Mammary epithelial cell (primary cell): ENCODE measurements around the gene TGM1.

Experiments used
- EZH2 ChIP-seq: IDR thresholded peaks from 2 replicates; pipeline ENCODE4 v1.6.1; 2012; ENCODE audit warnings: low read length, inconsistent platforms, borderline replicate concordance
- TF ChIP-seq, protein P1 (sequence below), 2 donors: IDR thresholded peaks in 1 of 2; conservative IDR thresholded peaks in 1 of 2; 2 replicates each; pipeline ENCODE4 v1.5.1; 2011 to 2012; ENCODE audit warnings: inconsistent platforms in 2 of 2, low read length in 2 of 2, mild to moderate bottlenecking in 2 of 2, control low read depth in 1 of 2, low read depth in 1 of 2; ENCODE audit not compliant: insufficient read depth in 1 of 2; ENCODE audit errors: extremely low read depth in 1 of 2

- TF ChIP-seq, protein P1, sequence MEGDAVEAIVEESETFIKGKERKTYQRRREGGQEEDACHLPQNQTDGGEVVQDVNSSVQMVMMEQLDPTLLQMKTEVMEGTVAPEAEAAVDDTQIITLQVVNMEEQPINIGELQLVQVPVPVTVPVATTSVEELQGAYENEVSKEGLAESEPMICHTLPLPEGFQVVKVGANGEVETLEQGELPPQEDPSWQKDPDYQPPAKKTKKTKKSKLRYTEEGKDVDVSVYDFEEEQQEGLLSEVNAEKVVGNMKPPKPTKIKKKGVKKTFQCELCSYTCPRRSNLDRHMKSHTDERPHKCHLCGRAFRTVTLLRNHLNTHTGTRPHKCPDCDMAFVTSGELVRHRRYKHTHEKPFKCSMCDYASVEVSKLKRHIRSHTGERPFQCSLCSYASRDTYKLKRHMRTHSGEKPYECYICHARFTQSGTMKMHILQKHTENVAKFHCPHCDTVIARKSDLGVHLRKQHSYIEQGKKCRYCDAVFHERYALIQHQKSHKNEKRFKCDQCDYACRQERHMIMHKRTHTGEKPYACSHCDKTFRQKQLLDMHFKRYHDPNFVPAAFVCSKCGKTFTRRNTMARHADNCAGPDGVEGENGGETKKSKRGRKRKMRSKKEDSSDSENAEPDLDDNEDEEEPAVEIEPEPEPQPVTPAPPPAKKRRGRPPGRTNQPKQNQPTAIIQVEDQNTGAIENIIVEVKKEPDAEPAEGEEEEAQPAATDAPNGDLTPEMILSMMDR (conservative IDR thresholded peaks at IDR 0.05 in 1 of 2, IDR thresholded peaks at IDR 0.05 in 1 of 2; ENCODE audit: extremely low read depth in 1 of 2, insufficient read depth in 1 of 2, low read depth in 1 of 2, low read length in 2 of 2) = no peak
- TF ChIP-seq EZH2 = no peak
Observed at GRCh38 chr14:24247422-24247821, 15.6 kb downstream of the TGM1 start.
